Fibroblast of villous mesenchyme (primary cell): ENCODE measurements around the gene NSG1. TPM values are rescaled to one million over a fixed set of nuclear protein-coding genes. Genes with fewer than 3 reads are reported as not detected.
A peak's percentile ranks its signal among the peaks of the same experiment; 100 is the strongest.

Experiments used
- DNase-seq: peaks from one replicate; pipeline ENCODE4 v3.0.0-alpha.2; 2010; ENCODE audit warnings: low read depth
- H3K4me3 ChIP-seq: 2 replicates; pipeline ENCODE4 v1.5.1; 2011; ENCODE audit warnings: low read depth, mild to moderate bottlenecking, low read length
- total RNA-seq: library from RNA; depleted of rRNA; stranded (reverse); fragments of >200 nt; gene quantifications from 2 replicates; pipeline ENCODE4 v1.2.3, GENCODE V29; 2012
- TF ChIP-seq, protein P1 (sequence below): IDR thresholded peaks from 2 replicates; pipeline ENCODE4 v1.5.1; 2012; ENCODE audit warnings: low read depth, mild to moderate bottlenecking, low read length; ENCODE audit not compliant: insufficient read depth

NSG1 gene
- total RNA-seq, 1 donor = 0.86 TPM

DNA sequence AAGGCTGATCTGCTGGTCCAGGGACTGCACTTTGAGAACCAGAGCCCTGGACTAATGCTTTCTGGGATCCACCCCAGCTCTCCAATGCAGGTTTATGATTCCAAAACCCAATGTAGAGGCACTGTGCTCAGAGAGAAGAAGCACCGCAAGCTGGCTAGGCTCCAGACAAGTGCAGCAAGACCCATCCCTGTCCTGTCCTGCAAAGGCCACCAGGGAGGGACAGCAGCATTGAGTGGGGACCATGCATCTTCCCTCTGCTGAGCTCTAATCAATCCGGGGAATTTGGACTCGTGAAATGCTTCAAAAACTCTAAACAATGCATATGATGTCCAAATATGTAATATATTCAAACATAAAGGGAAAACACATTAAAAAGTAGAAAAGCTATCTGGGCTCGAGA, 10.8 kb upstream of the NSG1 start:
- DNase-seq = no peak
- TF ChIP-seq, protein P1, sequence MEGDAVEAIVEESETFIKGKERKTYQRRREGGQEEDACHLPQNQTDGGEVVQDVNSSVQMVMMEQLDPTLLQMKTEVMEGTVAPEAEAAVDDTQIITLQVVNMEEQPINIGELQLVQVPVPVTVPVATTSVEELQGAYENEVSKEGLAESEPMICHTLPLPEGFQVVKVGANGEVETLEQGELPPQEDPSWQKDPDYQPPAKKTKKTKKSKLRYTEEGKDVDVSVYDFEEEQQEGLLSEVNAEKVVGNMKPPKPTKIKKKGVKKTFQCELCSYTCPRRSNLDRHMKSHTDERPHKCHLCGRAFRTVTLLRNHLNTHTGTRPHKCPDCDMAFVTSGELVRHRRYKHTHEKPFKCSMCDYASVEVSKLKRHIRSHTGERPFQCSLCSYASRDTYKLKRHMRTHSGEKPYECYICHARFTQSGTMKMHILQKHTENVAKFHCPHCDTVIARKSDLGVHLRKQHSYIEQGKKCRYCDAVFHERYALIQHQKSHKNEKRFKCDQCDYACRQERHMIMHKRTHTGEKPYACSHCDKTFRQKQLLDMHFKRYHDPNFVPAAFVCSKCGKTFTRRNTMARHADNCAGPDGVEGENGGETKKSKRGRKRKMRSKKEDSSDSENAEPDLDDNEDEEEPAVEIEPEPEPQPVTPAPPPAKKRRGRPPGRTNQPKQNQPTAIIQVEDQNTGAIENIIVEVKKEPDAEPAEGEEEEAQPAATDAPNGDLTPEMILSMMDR = no peak

DNA sequence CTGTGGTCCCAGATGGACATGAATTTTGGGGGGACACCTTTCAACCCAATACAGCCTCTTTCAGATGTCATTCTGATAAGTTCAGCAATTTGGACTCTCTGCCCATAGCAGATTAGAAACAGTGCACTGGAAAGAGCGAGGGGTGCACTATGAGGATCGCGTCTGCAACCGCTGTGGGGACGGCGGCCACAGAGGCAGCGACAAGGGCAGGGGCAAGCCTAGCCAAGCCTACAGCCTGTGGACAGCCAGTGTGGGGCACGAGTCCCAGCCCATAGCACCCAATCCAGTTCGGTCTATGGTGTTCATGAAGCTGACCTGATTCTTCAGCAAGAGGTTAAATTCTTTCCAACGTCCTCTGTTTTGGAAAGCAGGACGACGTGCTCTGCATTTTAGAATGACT, 9.7 kb upstream of the NSG1 start:
- no peak overlapping the region for H3K4me3 ChIP-seq
- no peak for DNase-seq
- TF ChIP-seq, protein P1 = no peak

More for the DNA sequence above, 10.8 kb upstream of the NSG1 start:
- no peak overlapping the region for H3K4me3 ChIP-seq

DNA sequence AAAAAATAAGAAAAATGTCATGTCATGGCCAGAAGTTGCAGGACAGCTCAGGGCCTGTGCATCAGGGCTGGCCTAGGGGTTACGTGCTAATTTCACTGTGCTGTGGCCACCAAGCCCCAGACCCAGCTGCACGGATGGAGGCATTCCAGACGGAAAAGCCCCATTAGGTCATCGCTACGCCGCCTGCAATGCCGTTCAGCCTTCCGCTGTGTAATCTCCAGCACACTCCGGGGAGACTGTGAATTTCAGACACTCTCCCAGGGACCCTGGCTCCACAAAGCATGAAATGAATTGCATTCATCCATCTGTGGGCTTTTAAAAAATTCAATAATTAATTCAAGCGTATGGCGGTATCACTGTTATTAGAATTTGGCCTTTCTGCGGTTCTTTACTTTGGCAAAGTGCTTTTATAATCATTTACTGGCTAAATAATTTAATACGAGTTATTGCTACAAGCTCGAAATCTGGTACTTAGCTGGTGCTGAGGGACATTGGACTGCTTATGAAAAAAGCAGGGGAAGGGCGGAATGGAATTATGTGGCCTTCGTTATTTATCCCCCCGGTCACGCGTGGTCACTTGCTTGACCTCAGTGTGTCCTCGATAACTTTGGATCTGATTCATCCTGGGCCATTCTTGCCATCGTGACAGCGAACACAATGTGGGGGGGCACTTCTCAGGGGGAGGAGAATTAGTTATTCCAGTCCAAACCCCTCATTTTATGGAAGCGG, 9.0 kb upstream of the NSG1 start:
- no peak for DNase-seq
- H3K4me3 ChIP-seq = no peak overlapping the region
- TF ChIP-seq, protein P1 = no peak

DNA sequence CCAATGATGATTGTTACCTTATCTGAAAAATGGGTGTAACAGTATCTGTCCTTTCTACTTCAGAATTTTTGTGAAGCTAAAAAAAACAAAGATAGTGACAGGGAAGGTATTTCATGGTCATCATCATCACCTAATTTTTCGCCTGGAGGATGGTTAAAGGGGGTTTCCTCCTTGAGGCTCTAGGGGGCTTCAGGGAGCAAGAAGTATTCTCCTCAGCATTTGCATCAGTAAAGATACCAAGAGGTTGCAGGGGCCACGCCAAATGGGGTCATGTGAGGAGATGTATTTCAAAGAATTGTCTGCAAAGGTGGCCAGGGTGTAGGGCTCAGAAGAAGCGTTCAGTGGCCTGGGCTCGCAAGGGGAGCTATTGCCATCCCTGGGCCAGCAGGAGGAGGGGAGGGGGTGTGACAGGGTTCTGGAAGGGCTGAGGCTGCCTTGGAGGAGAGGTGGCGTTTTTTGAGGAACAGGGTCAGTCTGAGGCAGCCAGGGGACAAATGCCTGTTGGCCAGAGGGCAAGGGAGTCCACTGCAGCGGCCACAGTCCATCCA, 7.3 kb upstream of the NSG1 start:
- TF ChIP-seq, protein P1 = no peak
- no peak overlapping the region for H3K4me3 ChIP-seq
- DNase-seq = no peak

DNA sequence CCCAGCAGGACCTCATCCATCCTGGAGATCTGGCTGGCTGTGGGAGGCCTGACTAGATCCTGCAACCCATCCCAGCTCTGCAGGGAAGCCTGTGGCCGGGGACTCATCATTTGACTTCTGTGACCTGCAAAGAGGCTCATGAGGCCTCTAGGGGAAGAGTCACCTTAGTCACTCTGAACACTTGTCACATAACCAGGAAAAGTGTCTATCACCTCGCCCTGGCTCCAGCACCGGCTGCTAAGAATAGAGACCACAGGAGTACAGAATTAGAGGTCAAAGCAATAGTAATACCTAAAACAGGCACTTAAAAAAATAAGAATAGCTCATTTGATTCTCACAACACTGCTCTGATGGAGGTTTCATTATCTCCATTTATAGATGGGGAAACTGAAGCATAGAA, 3.8 kb upstream of the NSG1 start:
- DNase-seq = no peak
- TF ChIP-seq, protein P1 = no peak
- no peak overlapping the region for H3K4me3 ChIP-seq

DNA sequence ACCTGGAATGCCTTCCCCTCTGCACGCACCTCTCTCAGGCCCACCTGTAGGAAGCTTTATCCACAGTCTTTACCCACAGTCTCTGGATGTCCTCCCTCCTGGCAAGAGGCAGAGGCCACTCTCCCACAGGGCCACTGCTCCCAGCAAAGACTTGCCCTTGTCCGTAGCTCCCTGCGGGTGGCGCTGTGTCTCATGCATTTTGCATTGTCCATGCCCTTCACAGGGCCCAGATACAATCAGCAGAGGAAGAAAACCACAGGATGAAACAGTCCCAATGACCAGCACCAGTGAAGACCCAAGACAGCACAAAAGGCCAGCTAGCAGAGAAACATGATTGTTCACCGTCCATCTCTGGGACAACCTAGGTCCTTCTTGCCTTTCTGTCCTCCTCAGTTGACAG, 2.1 kb upstream of the NSG1 start:
- TF ChIP-seq, protein P1 = peak; percentile 46
- peak; percentile 35 for DNase-seq

DNA sequence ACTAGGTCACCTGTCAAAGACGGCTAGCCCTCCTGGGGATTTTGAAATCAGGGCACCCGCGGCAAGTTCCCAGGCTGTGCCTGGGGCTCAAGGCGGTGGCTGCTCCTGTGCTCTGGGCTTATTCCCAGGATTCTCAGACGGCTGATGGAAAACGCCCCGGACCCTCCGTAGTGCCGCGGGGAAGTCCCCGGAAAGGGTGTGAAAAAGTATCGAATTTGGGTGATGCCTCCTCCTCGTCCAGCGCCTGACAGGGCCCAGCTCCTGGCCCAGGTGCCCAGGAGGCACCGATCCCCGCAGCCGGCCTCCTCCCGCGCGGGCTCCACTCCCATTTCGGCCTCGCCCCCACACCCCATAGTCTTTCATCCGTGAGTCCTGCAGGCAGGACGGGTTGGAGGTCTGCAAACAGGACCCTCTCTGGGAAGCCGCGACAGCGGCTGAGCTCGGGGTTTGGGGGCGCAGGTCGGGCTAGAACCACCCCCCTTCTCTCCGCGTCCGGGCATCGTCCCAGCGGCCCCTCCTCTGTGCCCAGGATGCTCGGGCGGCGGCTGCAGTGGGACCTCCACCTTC, 1.1 kb upstream of the NSG1 start:
- TF ChIP-seq, protein P1 = no peak
- H3K4me3 ChIP-seq = peak overlapping the region; percentile 45
- no peak for DNase-seq

More for the DNA sequence above, 2.1 kb upstream of the NSG1 start:
- H3K4me3 ChIP-seq = no peak overlapping the region
